K562 (cell line): ENCODE measurements around the gene FHIT. TPM values are rescaled to one million over a fixed set of nuclear protein-coding genes. Genes with fewer than 3 reads are reported as not detected.

Source experiments
- KLF16 ChIP-seq: IDR thresholded peaks from 2 replicates; pipeline ENCODE4 v1.6.1; 2016; ENCODE audit warnings: antibody characterized with exemption
- MAFK ChIP-seq: IDR thresholded peaks from 2 replicates; pipeline ENCODE4 v1.6.1; 2011; ENCODE audit warnings: low read length, improper control_type of control experiment
- NCOA4 ChIP-seq: fragments of 450-650 bp; IDR thresholded peaks from 2 replicates; pipeline ENCODE4 v1.6.1; 2018; ENCODE audit warnings: mild to moderate bottlenecking; ENCODE audit not compliant: partially characterized antibody
- PHB2 ChIP-seq: fragments of 450-650 bp; IDR thresholded peaks from 2 replicates; pipeline ENCODE4 v1.6.1; 2017; ENCODE audit warnings: low read depth
- polyA plus RNA-seq, 8 experiments: library from polyadenylated mRNA; depleted of rRNA in 4 of 8; stranded (reverse) in 5 of 8; unstranded in 3 of 8; fragments of >200 nt; fragmentation: Nextera tagmentation in 2 of 8; fragmentation: Illumina TruSeq in 1 of 8; extraction: Ambion mirVana in 2 of 8; extraction: Trizol in 1 of 8; gene quantifications; 2 replicates each; pipeline versions ENCODE4 v1.2.1 to v1.2.3, GENCODE V29; 2011 to 2014; ENCODE audit warnings: inconsistent platforms in 1 of 8, missing spikeins in 1 of 8
- total RNA-seq, 7 experiments: library from RNA; depleted of rRNA in 6 of 7; stranded (reverse); fragments of >200 nt in 6 of 7; fragmentation: Illumina TruSeq in 2 of 7; extraction: Trizol in 2 of 7; gene quantifications; 2 replicates each; pipeline versions ENCODE4 v1.2.1 to v1.2.3, GENCODE V29; 2011 to 2021; ENCODE audit warnings: low replicate concordance in 1 of 7
- TF ChIP-seq, protein P1 (sequence below), 2 experiments: fragments of 450-650 bp in 1 of 2; sonication (generic) in 1 of 2; formaldehyde crosslinking; conservative IDR thresholded peaks; 2 replicates each; pipeline versions ENCODE4 v1.4.0 to v1.8.1; 2020 to 2022; ENCODE audit warnings: mild to moderate bottlenecking in 1 of 2, missing genetic modification reagents in 1 of 2
- TF ChIP-seq, protein P2 (sequence below): fragments of 250-450 bp; sonication (Bioruptor Pico); IDR thresholded peaks from 2 replicates; pipeline ENCODE4 v1.5.0; 2021
- TF ChIP-seq, protein P3 (sequence below): fragments of 450-650 bp; IDR thresholded peaks from 2 replicates; pipeline ENCODE4 v1.6.1; 2016; ENCODE audit warnings: low read depth

Gene FHIT
- total and polyA plus RNA-seq, 9 of the 15 experiments (the other 6 are each of a cell fraction or from before 2014, with no cell fraction given) = 1.7 to 9.1 (median 4.3) TPM

DNA sequence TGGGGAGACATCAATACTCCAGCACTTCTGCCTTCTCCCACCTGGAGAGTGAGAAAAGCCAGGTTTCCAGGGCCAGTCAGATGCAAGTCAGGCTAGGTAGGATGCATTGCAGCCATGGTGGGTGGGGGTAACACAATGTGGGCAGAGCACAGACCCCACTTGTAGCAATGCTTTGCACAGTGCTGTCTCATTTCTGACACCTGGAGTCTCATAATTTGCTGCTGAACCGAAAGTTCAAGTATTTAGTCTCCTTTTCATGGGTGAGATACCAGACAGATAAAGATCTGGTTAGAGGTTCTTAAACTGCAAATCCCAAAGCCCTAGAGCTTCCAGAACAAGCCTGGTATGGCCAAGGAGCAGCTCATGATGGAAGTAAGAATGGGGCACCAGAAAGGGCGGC, 1321.1 kb downstream of the FHIT start (continued):
- TF ChIP-seq, protein P1, sequence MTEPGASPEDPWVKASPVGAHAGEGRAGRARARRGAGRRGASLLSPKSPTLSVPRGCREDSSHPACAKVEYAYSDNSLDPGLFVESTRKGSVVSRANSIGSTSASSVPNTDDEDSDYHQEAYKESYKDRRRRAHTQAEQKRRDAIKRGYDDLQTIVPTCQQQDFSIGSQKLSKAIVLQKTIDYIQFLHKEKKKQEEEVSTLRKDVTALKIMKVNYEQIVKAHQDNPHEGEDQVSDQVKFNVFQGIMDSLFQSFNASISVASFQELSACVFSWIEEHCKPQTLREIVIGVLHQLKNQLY (CRISPR knock-in tag; conservative IDR thresholded peaks at IDR 0.05) = no peak
- no peak for TF ChIP-seq MAFK
- no peak for TF ChIP-seq NCOA4
- TF ChIP-seq KLF16 = no peak
- TF ChIP-seq, protein P2, sequence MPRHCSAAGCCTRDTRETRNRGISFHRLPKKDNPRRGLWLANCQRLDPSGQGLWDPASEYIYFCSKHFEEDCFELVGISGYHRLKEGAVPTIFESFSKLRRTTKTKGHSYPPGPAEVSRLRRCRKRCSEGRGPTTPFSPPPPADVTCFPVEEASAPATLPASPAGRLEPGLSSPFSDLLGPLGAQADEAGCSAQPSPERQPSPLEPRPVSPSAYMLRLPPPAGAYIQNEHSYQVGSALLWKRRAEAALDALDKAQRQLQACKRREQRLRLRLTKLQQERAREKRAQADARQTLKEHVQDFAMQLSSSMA (CRISPR knock-in tag) = no peak
- TF ChIP-seq PHB2 = no peak
- TF ChIP-seq, protein P3, sequence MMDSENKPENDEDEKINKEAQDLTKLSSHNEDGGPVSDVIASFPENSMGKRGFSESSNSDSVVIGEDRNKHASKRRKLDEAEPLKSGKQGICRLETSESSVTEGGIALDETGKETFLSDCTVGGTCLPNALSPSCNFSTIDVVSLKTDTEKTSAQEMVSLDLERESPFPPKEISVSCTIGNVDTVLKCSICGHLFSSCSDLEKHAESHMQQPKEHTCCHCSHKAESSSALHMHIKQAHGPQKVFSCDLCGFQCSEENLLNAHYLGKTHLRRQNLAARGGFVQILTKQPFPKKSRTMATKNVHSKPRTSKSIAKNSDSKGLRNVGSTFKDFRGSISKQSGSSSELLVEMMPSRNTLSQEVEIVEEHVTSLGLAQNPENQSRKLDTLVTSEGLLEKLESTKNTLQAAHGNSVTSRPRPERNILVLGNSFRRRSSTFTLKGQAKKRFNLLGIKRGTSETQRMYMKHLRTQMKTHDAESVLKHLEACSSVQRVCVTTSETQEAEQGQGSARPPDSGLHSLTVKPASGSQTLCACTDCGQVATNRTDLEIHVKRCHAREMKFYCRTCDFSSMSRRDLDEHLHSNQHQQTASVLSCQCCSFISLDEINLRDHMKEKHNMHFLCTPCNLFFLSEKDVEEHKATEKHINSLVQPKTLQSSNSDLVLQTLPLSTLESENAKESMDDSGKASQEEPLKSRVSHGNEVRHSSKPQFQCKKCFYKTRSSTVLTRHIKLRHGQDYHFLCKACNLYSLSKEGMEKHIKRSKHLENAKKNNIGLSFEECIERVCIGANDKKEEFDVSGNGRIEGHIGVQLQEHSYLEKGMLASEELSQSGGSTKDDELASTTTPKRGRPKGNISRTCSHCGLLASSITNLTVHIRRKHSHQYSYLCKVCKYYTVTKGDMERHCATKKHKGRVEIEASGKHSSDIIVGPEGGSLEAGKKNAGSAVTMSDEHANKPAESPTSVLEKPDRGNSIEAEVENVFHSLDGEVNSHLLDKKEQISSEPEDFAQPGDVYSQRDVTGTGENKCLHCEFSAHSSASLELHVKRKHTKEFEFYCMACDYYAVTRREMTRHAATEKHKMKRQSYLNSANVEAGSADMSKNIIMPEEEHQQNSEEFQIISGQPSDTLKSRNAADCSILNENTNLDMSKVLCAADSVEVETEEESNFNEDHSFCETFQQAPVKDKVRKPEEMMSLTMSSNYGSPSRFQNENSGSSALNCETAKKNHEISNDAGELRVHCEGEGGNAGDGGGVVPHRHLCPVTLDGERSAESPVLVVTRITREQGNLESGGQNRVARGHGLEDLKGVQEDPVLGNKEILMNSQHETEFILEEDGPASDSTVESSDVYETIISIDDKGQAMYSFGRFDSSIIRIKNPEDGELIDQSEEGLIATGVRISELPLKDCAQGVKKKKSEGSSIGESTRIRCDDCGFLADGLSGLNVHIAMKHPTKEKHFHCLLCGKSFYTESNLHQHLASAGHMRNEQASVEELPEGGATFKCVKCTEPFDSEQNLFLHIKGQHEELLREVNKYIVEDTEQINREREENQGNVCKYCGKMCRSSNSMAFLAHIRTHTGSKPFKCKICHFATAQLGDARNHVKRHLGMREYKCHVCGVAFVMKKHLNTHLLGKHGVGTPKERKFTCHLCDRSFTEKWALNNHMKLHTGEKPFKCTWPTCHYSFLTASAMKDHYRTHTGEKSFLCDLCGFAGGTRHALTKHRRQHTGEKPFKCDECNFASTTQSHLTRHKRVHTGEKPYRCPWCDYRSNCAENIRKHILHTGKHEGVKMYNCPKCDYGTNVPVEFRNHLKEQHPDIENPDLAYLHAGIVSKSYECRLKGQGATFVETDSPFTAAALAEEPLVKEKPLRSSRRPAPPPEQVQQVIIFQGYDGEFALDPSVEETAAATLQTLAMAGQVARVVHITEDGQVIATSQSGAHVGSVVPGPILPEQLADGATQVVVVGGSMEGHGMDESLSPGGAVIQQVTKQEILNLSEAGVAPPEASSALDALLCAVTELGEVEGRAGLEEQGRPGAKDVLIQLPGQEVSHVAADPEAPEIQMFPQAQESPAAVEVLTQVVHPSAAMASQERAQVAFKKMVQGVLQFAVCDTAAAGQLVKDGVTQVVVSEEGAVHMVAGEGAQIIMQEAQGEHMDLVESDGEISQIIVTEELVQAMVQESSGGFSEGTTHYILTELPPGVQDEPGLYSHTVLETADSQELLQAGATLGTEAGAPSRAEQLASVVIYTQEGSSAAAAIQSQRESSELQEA = no peak
